Fibroblast of villous mesenchyme (primary cell): Measurements from ENCODE around the gene TTK. TPM values are rescaled to one million over a fixed set of nuclear protein-coding genes. Genes with fewer than 3 reads are reported as not detected.
A peak's percentile ranks its signal among the peaks of the same experiment; 100 is the strongest.

Experiments used
- DNase-seq: peaks from one replicate; pipeline ENCODE4 v3.0.0-alpha.2; 2010; ENCODE audit warnings: low read depth
- H3K4me3 ChIP-seq: 2 replicates; pipeline ENCODE4 v1.5.1; 2011; ENCODE audit warnings: low read depth, mild to moderate bottlenecking, low read length
- CTCF ChIP-seq: IDR thresholded peaks from 2 replicates; pipeline ENCODE4 v1.5.1; 2012; ENCODE audit warnings: low read depth, mild to moderate bottlenecking, low read length; ENCODE audit not compliant: insufficient read depth
- total RNA-seq: library from RNA; depleted of rRNA; stranded (reverse); fragments of >200 nt; gene quantifications from 2 replicates; pipeline ENCODE4 v1.2.3, GENCODE V29; 2012

Gene TTK
- total RNA-seq, 1 donor: 27.6 TPM

- H3K4me3 ChIP-seq: no peak overlapping the region
- DNase-seq: no peak
- no peak for TF ChIP-seq CTCF
These were observed 6.7 kb upstream of the TTK start for GRCh38 chr6:79997728-79998127.

GRCh38 chr6:80001337-80001736 is 3.1 kb upstream of the TTK start:
- TF ChIP-seq CTCF: no peak
- no peak for DNase-seq
- no peak overlapping the region for H3K4me3 ChIP-seq

GRCh38 chr6:80003826-80004172 is 650 bp upstream of the TTK start:
- DNase-seq: no peak
- no peak for TF ChIP-seq CTCF
- peak overlapping the region; percentile 94 for H3K4me3 ChIP-seq

GRCh38 chr6:80005406-80005805 is 957 bp downstream of the TTK start:
- H3K4me3 ChIP-seq: peak overlapping the region; percentile 94
- DNase-seq: no peak
- TF ChIP-seq CTCF: no peak

- no peak for DNase-seq
- no peak for TF ChIP-seq CTCF
- no peak overlapping the region for H3K4me3 ChIP-seq
These were observed 2.1 kb downstream of the TTK start for GRCh38 chr6:80006541-80006940.

- H3K4me3 ChIP-seq: no peak overlapping the region
- TF ChIP-seq CTCF: no peak
- peak; percentile 76 for DNase-seq
These were observed 5.1 kb downstream of the TTK start for GRCh38 chr6:80009531-80009930.

- no peak for TF ChIP-seq CTCF
- no peak overlapping the region for H3K4me3 ChIP-seq
- DNase-seq: no peak
These were observed 5.8 kb downstream of the TTK start for GRCh38 chr6:80010288-80010687.
